SJSA1 (cell line): Measurements from ENCODE around the gene PLXNA4. TPM values are rescaled to one million over a fixed set of nuclear protein-coding genes. Genes with fewer than 3 reads are reported as not detected.

ENCODE experiments used
- DNase-seq, 2 experiments: peaks; one replicate each; pipeline ENCODE4 v3.0.0-alpha.2; 2015 to 2020; ENCODE audit warnings: low spot score in 2 of 2, low read depth in 1 of 2
- H3K27ac ChIP-seq: fragments of 250-450 bp; sonication (Bioruptor Pico); 2 replicates; pipeline ENCODE4 v1.5.1; 2020; ENCODE audit warnings: mild to moderate bottlenecking, moderate library complexity
- H3K27me3 ChIP-seq: fragments of 250-450 bp; sonication (Bioruptor Pico); replicated peaks from 2 replicates; pipeline ENCODE4 v1.5.1; 2020; ENCODE audit warnings: mild to moderate bottlenecking, moderate library complexity
- H3K36me3 ChIP-seq: fragments of 250-450 bp; sonication (Bioruptor Pico); 2 replicates; pipeline ENCODE4 v1.5.1; 2020; ENCODE audit warnings: mild to moderate bottlenecking
- H3K4me1 ChIP-seq: fragments of 250-450 bp; sonication (Bioruptor Pico); replicated peaks from 2 replicates; pipeline ENCODE4 v1.6.1; 2021; ENCODE audit warnings: mild to moderate bottlenecking
- H3K4me3 ChIP-seq: fragments of 250-450 bp; sonication (Bioruptor Pico); 2 replicates; pipeline ENCODE4 v1.5.1; 2020; ENCODE audit warnings: mild to moderate bottlenecking
- H3K9me3 ChIP-seq: fragments of 250-450 bp; sonication (Bioruptor Pico); replicated peaks from 2 replicates; pipeline ENCODE4 v1.5.1; 2020; ENCODE audit warnings: mild to moderate bottlenecking
- total RNA-seq: library from RNA; depleted of rRNA; stranded (reverse); fragments of >200 nt; shearing (Covaris generic); gene quantifications from 2 replicates; pipeline ENCODE4 v1.2.3, GENCODE V29; 2014

The PLXNA4 gene
- total RNA-seq, 1 experiment from 2014 or later = not detected

DNA sequence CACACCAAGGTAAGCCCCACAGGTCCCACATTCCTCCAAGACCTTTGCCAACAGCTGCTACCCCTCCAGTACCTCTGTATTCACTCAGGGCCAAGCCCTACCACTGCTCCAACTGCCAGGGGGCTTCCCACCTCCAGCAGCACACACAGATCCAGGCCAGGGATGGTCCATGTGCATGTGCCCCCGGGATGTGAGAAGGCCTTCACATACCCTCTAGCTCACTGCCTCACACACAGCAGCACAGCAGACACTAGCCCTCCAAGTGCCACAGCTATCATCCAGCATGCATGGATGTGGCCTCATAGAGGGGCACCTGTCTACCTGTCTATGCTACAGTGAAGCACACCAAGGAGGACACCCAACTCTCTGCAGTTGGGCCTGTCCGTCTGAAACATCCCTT lies 488.8 kb downstream of the PLXNA4 start:
- H3K27ac ChIP-seq = no peak overlapping the region
- no peaks in the 10 kb centered on the region for H3K4me1 ChIP-seq
- no peak overlapping the region for H3K4me3 ChIP-seq
- H3K36me3 ChIP-seq = no peaks in the 10 kb centered on the region
- no peaks in the 10 kb centered on the region; the same call in 1 of the 2 replicates for H3K9me3 ChIP-seq
- DNase-seq = no peak
- H3K27me3 ChIP-seq = peaks cover 13% of the 10 kb centered on the region; the same call in 1 of the 2 replicates

DNA sequence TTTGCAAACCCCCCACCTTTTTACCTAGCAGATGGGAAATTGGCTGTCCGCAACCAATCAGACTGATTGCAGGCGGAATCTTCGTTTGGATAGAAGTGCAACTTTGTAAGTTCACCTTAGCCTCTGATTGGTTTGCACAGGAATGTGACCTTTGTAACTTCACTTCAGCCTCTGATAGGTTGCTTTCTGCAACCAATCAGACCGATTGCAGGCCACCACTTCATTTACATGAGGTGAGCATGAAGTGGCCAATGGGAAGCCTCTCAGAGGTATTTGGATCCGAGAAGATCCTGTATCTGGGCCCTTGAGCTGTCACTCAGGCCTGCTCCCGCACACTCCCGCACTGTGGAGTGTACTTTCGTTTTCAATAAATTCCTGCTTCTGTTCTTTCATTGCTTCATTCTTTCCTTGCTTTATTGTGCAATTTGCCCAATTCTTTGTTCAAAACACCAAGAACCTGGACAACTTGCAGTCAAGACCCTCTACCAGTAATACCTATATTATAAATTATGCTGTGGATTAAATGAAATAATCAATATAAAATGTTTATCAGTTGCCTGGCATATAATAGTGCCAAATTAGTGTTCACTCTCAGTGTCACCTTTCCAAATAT lies 491.4 kb downstream of the PLXNA4 start:
- Histone ChIP-seq H3K4me3 (no peak overlapping the region), H3K36me3 (no peaks in the 10 kb centered on the region)
- no peak for DNase-seq

DNA sequence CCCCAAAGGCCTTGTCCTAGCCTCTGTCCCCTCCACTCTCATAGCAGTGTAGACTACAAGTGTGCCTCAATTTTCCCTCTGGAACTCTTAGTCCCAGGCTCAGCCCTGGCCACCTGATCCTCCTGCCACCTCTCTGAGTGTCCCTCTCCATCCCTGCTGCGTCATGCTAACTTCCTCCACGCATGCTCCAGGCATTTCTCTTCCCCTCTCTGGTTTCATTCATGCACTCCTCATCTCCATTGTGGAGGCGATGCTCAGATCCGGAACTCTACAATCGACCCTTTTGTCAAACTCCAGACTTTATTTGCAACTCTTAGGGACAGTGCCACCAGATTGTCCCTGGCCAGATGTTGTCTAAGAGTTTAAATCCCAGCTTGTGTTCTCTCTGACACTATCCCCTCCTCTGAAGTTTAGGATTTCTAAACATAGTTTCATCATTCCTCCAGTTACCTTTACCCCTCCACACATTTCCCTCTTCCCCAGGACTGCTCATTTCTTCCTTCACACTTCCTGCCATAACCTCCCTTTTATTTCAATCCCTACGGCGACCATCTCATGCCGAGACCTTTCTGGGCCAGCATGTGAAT lies 492.6 kb downstream of the PLXNA4 start:
- no peak for DNase-seq
- Histone ChIP-seq H3K27ac (no peak overlapping the region), H3K27me3 (peaks cover 11% of the 10 kb centered on the region; the same call in 1 of the 2 replicates), H3K4me3 (no peak overlapping the region), H3K36me3 (no peaks in the 10 kb centered on the region), H3K4me1 (no peaks in the 10 kb centered on the region), H3K9me3 (no peaks in the 10 kb centered on the region)

More for the DNA sequence above, 491.4 kb downstream of the PLXNA4 start:
- no peaks in the 10 kb centered on the region for H3K4me1 ChIP-seq
- no peaks in the 10 kb centered on the region for H3K9me3 ChIP-seq
- no peak overlapping the region for H3K27ac ChIP-seq
- peaks cover 16% of the 10 kb centered on the region; the same call in 1 of the 2 replicates for H3K27me3 ChIP-seq

DNA sequence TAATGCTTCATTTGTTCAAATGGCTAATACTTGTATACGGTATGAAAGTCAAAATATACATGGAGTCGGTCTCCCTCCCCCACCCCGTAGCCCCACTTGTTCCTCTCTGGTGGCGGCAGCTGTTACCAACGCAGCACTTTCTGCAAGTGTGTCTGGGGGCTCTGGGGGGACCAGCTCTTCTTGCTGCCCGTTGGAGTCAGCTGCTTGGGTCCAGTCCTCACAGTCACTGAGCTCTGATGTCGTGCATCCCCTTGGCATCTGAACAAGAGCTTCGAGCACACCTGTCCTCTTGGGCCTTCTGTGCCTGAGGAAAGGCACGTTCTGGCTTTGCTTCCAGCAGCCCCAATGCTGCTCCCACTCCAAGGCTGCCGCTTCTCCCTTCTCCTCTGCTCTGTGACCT lies 493.1 kb downstream of the PLXNA4 start:
- Histone ChIP-seq H3K27me3 (peaks cover 11% of the 10 kb centered on the region; the same call in 1 of the 2 replicates), H3K27ac (no peak overlapping the region), H3K4me3 (no peak overlapping the region), H3K36me3 (no peaks in the 10 kb centered on the region), H3K4me1 (no peaks in the 10 kb centered on the region), H3K9me3 (no peaks in the 10 kb centered on the region)
- no peak for DNase-seq

DNA sequence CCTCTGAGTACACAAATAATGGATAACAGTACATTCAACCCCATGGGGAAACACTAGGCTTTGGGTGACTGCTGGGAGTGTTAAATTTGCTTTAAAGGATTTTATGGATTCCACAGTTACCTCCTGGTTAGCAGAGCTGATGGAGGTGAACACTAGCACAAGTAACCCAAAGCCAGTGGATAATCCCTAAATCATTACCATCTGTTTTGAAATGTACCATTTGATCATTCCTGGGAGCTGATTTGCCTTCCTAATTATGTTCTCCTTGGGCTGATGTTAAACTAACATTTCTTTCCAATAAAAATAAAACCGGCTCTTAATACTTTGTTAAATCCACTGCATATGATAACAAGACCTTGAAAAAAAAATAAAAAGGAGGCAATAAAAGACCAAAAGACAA lies 493.9 kb downstream of the PLXNA4 start:
- H3K4me1 ChIP-seq = no peaks in the 10 kb centered on the region

DNA sequence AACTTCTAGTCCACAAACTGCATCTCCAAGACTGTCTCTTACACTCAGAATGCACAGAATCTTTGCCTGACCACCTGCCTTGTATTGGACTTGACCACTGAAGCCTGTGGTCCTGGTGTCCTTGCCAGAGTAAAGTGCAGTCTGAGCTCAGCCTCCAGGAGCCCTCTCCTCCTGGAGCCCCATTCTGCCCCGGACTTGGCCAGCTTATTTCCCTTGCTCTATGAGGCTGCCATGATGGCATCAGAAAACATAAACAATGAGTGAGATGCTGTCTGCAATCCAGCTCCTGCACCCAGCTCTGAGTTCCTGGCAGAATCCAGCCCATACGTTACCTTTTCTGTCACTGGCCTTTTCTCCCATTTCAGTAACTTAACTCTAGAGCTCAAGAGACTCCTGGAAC lies 494.6 kb downstream of the PLXNA4 start:
- Histone ChIP-seq H3K9me3 (no peaks in the 10 kb centered on the region), H3K4me1 (no peaks in the 10 kb centered on the region), H3K36me3 (no peaks in the 10 kb centered on the region), H3K27ac (no peak overlapping the region), H3K4me3 (no peak overlapping the region), H3K27me3 (peaks cover 14% of the 10 kb centered on the region; the same call in 1 of the 2 replicates)
- no peak for DNase-seq

More for the DNA sequence above, 493.9 kb downstream of the PLXNA4 start:
- Histone ChIP-seq H3K4me3 (no peak overlapping the region), H3K36me3 (no peaks in the 10 kb centered on the region), H3K27ac (no peak overlapping the region), H3K27me3 (peaks cover 14% of the 10 kb centered on the region; the same call in 1 of the 2 replicates), H3K9me3 (no peaks in the 10 kb centered on the region)
- no peak for DNase-seq

DNA sequence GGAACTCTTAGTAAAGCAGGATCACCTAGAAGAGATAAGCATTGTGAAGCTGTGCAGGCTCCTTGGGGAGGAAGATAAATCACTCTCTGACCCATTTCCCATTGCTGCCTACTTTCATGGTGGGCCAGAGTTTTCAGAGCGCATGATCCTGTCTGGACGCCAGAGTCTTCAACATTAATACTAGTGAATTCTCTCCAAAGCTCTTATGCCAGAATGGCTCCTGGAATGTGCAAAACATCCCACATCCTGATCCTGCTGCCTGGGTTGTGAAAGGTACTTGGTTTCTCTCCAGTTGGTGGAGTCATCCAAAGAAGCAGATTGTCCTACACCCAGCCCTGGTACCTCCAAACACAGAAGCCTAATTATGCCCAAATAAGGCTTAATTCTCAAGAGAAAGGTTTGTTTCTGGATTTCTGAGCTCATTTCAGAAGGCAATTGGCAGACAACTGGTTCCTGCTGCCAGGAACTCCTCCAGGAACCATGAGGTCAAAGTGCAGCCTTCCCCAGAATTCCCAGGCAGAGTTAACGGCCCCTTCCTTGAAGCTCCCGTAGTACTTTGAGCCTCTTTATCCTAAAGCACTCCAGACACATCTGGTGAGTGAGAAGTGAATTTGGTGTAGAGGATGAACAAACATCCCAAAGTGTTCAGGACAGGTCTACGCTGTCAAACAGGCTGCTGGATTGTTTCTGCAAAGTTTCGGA lies 495.2 kb downstream of the PLXNA4 start:
- no peak overlapping the region for H3K4me3 ChIP-seq
- no peak for DNase-seq
- H3K4me1 ChIP-seq = no peaks in the 10 kb centered on the region
- H3K27ac ChIP-seq = no peak overlapping the region
- no peaks in the 10 kb centered on the region for H3K36me3 ChIP-seq
- H3K27me3 ChIP-seq = peaks cover 14% of the 10 kb centered on the region; the same call in 1 of the 2 replicates
- no peaks in the 10 kb centered on the region for H3K9me3 ChIP-seq

DNA sequence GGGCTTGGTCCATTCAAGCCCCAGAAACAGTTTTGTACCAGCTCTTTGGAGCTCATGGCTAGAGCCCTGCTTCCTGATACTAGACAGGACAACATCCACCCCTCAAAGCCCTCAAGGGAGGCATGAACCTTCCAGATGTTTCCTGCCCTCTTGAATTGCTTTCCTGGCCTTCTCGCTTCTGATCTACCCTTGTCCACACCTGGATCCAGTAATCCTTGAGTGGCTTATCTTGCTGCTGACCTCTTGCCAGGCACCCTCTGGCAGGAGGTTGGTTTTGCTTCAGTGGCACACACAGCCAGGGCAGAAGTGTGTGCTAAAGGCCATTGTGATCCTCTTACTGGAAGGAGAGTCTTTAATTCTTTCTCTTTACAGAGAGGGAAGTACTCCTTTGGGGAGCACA lies 495.8 kb downstream of the PLXNA4 start:
- H3K27me3 ChIP-seq = peaks cover 14% of the 10 kb centered on the region; the same call in 1 of the 2 replicates
- H3K27ac ChIP-seq = no peak overlapping the region
- no peak overlapping the region for H3K4me3 ChIP-seq
- no peaks in the 10 kb centered on the region for H3K4me1 ChIP-seq
- DNase-seq = no peak
- H3K36me3 ChIP-seq = no peaks in the 10 kb centered on the region
- H3K9me3 ChIP-seq = no peaks in the 10 kb centered on the region

DNA sequence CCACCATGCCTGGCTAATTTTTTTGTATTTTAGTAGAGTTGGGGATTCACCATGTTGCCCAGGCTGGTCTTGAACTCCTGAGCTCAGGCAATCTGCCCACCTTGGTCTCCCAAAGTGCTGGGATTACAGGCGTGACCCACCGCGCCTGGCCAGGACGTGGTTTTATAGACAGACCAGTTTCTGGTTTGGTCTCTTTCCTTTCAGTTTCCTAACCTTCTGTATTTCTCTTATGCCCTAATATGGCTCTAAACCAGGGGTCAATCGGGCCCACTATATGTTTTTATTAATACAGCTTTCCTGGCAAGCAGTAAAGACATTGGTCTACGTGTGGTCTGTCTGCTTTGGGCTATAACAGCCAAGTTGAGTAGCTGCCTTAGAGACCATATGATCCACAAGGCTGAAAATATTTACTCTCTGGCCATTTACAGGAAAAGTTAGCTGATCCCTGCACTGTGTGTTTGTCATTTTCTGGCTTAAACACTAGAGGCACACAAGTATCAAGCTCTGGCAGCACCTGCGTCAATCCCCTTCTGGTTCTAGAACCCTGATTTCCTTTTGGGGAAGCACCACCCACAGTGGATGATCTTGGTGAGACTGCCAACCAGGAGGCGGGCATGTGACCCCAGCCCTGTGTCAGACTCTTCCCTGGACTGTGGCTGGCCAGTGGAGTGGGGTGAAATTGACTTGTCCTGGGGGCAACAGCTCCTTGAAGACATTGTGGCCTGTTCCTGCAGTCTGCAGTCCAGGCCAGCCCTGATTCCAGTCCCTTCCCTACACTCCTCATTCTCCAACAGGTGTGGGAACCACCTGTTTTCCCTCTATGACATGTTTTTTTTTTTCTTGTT lies 497.2 kb downstream of the PLXNA4 start:
- Histone ChIP-seq H3K27ac (no peak overlapping the region), H3K27me3 (peaks cover 10% of the 10 kb centered on the region; the same call in 1 of the 2 replicates), H3K4me1 (no peaks in the 10 kb centered on the region), H3K4me3 (no peak overlapping the region), H3K9me3 (no peaks in the 10 kb centered on the region), H3K36me3 (no peaks in the 10 kb centered on the region)
- no peak for DNase-seq

DNA sequence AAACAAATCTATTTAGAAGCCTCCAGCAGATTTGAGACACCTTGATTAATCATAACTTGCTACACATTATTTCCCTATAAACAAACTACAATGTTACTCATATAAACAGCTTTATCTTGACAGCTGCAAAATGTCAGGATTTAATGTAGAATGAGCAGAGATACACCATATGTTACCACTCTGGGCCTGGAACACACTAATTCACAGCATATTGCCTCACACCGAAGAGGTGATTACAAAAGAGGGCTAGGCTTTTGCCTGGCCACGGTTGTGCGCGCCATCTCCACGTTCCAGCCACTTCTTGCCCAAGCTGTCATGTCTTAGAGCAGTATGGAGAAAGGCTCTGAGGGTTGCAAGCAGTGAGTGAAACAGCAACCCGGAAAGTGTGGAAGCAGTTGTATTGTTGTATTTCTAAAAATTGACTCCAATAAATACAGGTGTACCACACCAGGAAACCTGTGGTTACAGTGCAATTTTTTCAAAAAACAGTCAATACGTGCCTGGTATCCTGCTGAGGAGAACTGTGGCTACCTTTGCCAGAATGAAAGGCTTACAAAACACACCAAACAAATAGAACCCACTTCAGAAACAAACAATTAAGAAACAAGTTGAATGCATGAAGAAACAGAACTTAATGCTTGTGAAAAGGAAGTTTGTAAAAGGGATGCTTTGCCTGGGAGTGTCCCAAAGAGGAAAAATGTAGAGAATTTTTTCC lies 498.1 kb downstream of the PLXNA4 start:
- Histone ChIP-seq H3K9me3 (no peaks in the 10 kb centered on the region), H3K27ac (no peak overlapping the region), H3K4me3 (no peak overlapping the region), H3K36me3 (no peaks in the 10 kb centered on the region), H3K27me3 (peaks cover 10% of the 10 kb centered on the region; the same call in 1 of the 2 replicates), H3K4me1 (no peaks in the 10 kb centered on the region)
- DNase-seq = no peak

DNA sequence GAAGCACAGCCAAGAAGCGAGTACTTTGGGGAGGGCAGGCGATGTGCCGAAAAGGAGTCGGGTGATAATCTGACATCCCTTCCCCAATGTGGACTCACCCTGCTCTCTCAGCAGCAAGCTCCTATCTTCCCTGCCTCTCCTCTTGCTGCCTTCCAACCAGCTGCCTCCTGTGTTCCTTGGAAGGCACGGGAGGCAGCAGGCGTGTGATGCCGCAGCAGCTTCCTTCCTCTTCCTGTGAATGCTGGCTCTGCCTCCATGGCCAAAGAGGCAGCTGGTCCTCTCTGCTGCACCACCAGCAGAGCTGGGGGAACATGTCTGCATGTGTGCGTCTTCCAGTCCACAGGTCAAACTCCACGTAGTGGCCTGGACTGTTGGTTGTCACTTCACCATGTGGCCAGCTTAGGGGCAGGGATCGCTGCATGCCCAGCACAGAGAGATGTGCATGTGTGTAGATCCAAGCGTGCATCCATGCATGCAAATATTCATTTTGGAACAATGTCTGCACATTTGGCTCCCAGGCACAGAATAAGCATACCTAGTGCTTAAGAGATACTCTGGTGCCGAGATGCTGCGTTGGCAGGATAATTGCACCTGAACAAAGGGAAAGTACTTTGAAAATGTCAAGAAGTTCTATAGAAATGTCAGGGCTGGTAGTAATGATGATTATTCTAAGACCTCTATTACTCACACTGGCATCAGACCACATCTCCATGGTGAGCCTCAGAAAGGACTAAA lies 499.8 kb downstream of the PLXNA4 start:
- no peaks in the 10 kb centered on the region for H3K36me3 ChIP-seq
- no peak for DNase-seq
- no peak overlapping the region for H3K4me3 ChIP-seq
- H3K27ac ChIP-seq = no peak overlapping the region
- peaks cover 6% of the 10 kb centered on the region; the same call in 1 of the 2 replicates for H3K27me3 ChIP-seq
- no peaks in the 10 kb centered on the region for H3K4me1 ChIP-seq
- no peaks in the 10 kb centered on the region for H3K9me3 ChIP-seq

DNA sequence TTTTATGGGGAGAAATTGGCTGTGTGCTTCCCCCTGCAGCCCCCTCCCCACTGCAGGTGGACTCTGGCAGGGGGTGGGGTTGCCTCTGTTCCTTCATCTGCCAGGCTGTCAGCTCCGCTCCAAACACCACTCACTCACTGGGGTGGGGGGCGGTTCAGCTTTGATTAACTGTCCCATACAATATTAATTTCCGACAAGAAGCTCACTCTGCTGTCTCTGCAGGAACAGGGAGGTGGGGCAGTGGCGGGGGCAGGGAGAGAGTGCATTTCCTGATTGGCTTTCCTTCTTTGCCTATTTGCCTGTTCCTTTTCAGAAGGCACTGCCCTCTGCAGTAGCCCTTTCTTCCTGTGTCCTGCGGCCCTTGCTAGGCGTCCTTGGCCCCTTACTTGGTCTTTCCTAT lies 500.8 kb downstream of the PLXNA4 start:
- Histone ChIP-seq H3K27me3 (peaks cover 4% of the 10 kb centered on the region; the same call in 1 of the 2 replicates), H3K4me1 (no peaks in the 10 kb centered on the region), H3K4me3 (no peak overlapping the region), H3K36me3 (no peaks in the 10 kb centered on the region), H3K27ac (no peak overlapping the region), H3K9me3 (no peaks in the 10 kb centered on the region)
- no peak for DNase-seq
